Measurements from ENCODE around the gene ECE1. TPM values are rescaled to one million over a fixed set of nuclear protein-coding genes. Genes with fewer than 3 reads are reported as not detected.

Gene ECE1
- total and polyA plus RNA-seq, 2 of the 4 experiments (the other 2 are of a cell fraction): 61.8 to 124 TPM

DNA sequence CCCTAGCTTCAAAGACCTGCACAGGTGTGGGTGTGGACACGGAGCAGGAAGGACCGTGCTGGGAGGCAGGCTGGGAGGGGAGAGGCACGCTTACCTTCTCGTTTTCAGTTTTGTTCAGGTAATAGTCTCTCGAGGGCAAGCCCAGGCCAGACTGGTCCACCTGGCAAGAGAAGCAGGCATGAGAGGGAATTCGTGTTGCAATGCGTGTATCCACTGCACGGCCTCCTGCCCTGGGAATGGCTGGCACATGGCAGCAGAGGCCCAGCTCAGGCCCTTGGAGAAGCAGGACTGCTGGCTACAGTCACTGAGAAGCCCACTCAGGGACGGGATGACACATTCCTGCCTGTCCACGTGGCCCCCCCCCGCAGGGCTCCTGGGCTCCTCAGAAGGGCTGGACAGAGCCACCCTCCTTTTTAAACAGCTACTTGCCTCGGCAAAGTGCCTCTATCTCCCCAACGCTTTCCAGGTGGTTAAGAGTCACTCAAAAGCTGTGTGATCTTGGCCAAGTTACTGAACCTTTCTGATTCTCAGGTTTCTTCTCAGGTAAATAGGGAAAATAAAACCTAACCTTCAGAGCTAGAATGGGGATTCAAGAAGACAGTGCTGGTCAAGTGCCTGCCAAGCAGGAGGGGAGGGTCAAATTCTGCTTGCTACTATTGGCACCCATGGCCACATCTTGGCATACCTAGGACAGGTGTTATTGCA is 32.7 kb downstream of the ECE1 start (continued):
- no peak for TF ChIP-seq FOS (IDR thresholded peaks at IDR 0.05; ENCODE audit: low read depth, low read length)

DNA sequence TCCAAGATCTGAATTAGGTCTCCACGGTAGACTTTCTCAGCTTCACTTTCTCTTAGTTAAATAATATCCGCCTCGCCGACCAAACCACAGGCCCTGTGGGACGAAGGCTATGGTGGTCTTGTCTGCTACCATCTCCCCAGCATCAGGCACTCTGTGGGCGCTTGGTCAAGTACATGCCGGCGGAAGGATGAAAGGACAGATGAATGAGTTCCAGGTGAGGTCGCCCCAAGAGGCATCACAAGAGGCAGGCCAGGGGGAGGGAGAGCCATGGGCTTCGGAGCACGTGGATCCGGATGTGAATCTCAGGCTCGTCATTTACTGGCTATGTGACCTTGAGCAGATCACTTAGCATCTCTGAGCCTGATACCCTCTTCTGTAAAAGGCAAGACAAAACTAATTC is 33.5 kb downstream of the ECE1 start:
- CTCF ChIA-PET: no interaction called here
- ATAC-seq (ENCODE audit: low read depth): no peak
- H2BK5ac ChIP-seq (ENCODE audit: low read depth, low read length, poor library complexity, severe bottlenecking): no peak overlapping the region
- TF ChIP-seq CHD1 (IDR thresholded peaks at IDR 0.05; ENCODE audit: low read depth, low read length): no peak
- TF ChIP-seq POLR2A (IDR thresholded peaks at IDR 0.05; ENCODE audit: low read depth, low read length): no peak
- no peak for TF ChIP-seq NFE2L2 (IDR thresholded peaks at IDR 0.05; ENCODE audit: low read depth, low read length)
- TF ChIP-seq MAZ (IDR thresholded peaks at IDR 0.05; ENCODE audit: borderline replicate concordance, low read depth, low read length): no peak
- TF ChIP-seq MAFK (IDR thresholded peaks at IDR 0.05; ENCODE audit: low read depth, low read length): no peak
- no peak for TF ChIP-seq FOS (IDR thresholded peaks at IDR 0.05; ENCODE audit: low read depth, low read length)
- no peak for TF ChIP-seq RCOR1 (IDR thresholded peaks at IDR 0.05; ENCODE audit: insufficient replicate concordance, low read length)
- TF ChIP-seq CEBPB (IDR thresholded peaks at IDR 0.05; ENCODE audit: low read depth, low read length): no peak
- no peak for TF ChIP-seq BHLHE40 (IDR thresholded peaks at IDR 0.05; ENCODE audit: low read depth, low read length)
- no peak for TF ChIP-seq SMC3 (IDR thresholded peaks at IDR 0.05; ENCODE audit: low read depth, low read length)
- TF ChIP-seq, protein P1, sequence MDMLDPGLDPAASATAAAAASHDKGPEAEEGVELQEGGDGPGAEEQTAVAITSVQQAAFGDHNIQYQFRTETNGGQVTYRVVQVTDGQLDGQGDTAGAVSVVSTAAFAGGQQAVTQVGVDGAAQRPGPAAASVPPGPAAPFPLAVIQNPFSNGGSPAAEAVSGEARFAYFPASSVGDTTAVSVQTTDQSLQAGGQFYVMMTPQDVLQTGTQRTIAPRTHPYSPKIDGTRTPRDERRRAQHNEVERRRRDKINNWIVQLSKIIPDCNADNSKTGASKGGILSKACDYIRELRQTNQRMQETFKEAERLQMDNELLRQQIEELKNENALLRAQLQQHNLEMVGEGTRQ (IDR thresholded peaks at IDR 0.05; ENCODE audit: low read depth, low read length): no peak
- no peak for TF ChIP-seq MXI1 (IDR thresholded peaks at IDR 0.05; ENCODE audit: borderline replicate concordance, low read depth, low read length)
- TF ChIP-seq, protein P2, sequence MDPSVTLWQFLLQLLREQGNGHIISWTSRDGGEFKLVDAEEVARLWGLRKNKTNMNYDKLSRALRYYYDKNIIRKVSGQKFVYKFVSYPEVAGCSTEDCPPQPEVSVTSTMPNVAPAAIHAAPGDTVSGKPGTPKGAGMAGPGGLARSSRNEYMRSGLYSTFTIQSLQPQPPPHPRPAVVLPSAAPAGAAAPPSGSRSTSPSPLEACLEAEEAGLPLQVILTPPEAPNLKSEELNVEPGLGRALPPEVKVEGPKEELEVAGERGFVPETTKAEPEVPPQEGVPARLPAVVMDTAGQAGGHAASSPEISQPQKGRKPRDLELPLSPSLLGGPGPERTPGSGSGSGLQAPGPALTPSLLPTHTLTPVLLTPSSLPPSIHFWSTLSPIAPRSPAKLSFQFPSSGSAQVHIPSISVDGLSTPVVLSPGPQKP (IDR thresholded peaks at IDR 0.05; ENCODE audit: borderline replicate concordance, low read depth, low read length): no peak

More for the DNA sequence above, 33.5 kb downstream of the ECE1 start:
- in situ Hi-C loops (cut with MboI; ENCODE audit: low sequenced_read_pairs) (loop anchor here (5.0 to 10.0 kb wide), 2 partner anchors 81 to 398 kb away; no protein-coding TSS in a partner anchor), dilution Hi-C loops (cut with HindIII; ENCODE audit: low sequenced_read_pairs, unreplicated experiment) (no loop called here), intact Hi-C loops (cut with micrococcal nuclease) (loop anchor here (10.0 kb wide), 1 partner anchor 398 kb away; no protein-coding TSS in a partner anchor)
- BruUV-seq (replicated peaks): no TSS peak
- no peak overlapping the region for H3K23ac ChIP-seq (ENCODE audit: low read depth, low read length)
- peaks cover 17 to 53% of the 10 kb centered on the region in 2 experiments; a peak in 3 of 4 replicates for H3K79me1 ChIP-seq (ENCODE audit: low read depth in 1 of 2, low read length in 2 of 2)
- no peak overlapping the region for H4K8ac ChIP-seq (ENCODE audit: low read depth in 2 of 2, low read length in 2 of 2)
- no peak overlapping the region for H3K14ac ChIP-seq (replicated peaks; ENCODE audit: low read depth, low read length)
- H3K27ac ChIP-seq (ENCODE audit: insufficient read depth, low read length): no peak overlapping the region
- no peak overlapping the region for H2BK20ac ChIP-seq (ENCODE audit: low read depth, low read length)
- H2AK9ac ChIP-seq (replicated peaks; ENCODE audit: low read depth, low read length, poor library complexity): no peak overlapping the region
- no peak overlapping the region for H3K56ac ChIP-seq (ENCODE audit: extremely low read depth, insufficient read depth, low read length)
- H3K9me1 ChIP-seq (ENCODE audit: insufficient read depth, low read length): peaks cover 22% of the 10 kb centered on the region
- H3K4ac ChIP-seq (ENCODE audit: low read depth, low read length): no peak overlapping the region
- no peaks in the 10 kb centered on the region for H3K27me3 ChIP-seq (ENCODE audit: control insufficient read depth, insufficient read depth, low read length)
- peaks cover 17% of the 10 kb centered on the region for H3K4me1 ChIP-seq (ENCODE audit: control insufficient read depth, insufficient read depth, low read length)
- no peak overlapping the region for H2BK15ac ChIP-seq (ENCODE audit: low read depth, low read length)
- DNase-seq: no peak
- H3K9ac ChIP-seq (ENCODE audit: low read depth, low read length): no peak overlapping the region
- no peak overlapping the region for H4K5ac ChIP-seq (ENCODE audit: low read depth, low read length)
- peak overlapping the region; percentile 16; the same call in 1 of the 2 replicates for H2AK5ac ChIP-seq (ENCODE audit: low read depth, low read length)
- H4K20me1 ChIP-seq (ENCODE audit: insufficient read depth, low read length): peaks cover 3% of the 10 kb centered on the region; the same call in 1 of the 2 replicates
- POLR2A ChIA-PET (ENCODE audit: unreplicated experiment): no interaction called here
- H3K36me3 ChIP-seq (ENCODE audit: control insufficient read depth, insufficient read depth, low read length): peaks cover 50% of the 10 kb centered on the region
- no peak overlapping the region for H3K18ac ChIP-seq (ENCODE audit: low read depth, low read length)
- H4K91ac ChIP-seq (ENCODE audit: insufficient read depth, low read depth, low read length): no peak overlapping the region
- H2AFZ ChIP-seq (replicated peaks; ENCODE audit: low read length, poor library complexity): no peak overlapping the region
- no peaks in the 10 kb centered on the region for H3K9me3 ChIP-seq (ENCODE audit: control insufficient read depth, insufficient read depth, low read length)
- 88% methylated on average over 3 of the region's 13 CpGs; no CpG with 5 or more reads in 1 of the 2 experiments for WGBS, 2 experiments (ENCODE audit: extremely low coverage in 2 of 2, insufficient read length in 1 of 2)
- no peak overlapping the region for H3K4me2 ChIP-seq (ENCODE audit: low read depth, low read length)
- no peak overlapping the region for H3K4me3 ChIP-seq (ENCODE audit: insufficient read depth, low read depth, low read length)
- no peak overlapping the region for H2BK120ac ChIP-seq (ENCODE audit: low read depth, low read length)

Measured in IMR-90 (cell line).